Loucy (cell line): Measurements from ENCODE around the gene TNFSF12.

Source experiments
- H2AFZ ChIP-seq: fragments of 200-600 bp; sonication (generic); 2 replicates; pipeline ENCODE4 v1.6.0; 2016; ENCODE audit warnings: antibody characterized with exemption, mild to moderate bottlenecking, low read length, moderate library complexity
- H3F3A ChIP-seq: fragments of 200-600 bp; 2 replicates; pipeline ENCODE4 v1.6.0; 2016; ENCODE audit warnings: antibody characterized with exemption, low read depth, mild to moderate bottlenecking
- H3K27me3 ChIP-seq: fragments of 200-600 bp; sonication (generic); 2 replicates; pipeline ENCODE4 v1.6.1; 2014; ENCODE audit warnings: low read length, mild to moderate bottlenecking; ENCODE audit not compliant: insufficient read depth, poor library complexity, severe bottlenecking
- H3K36me3 ChIP-seq: fragments of 200-600 bp; sonication (generic); 2 replicates; pipeline ENCODE4 v1.6.1; 2016; ENCODE audit warnings: low read length; ENCODE audit not compliant: insufficient read depth
- H3K4me1 ChIP-seq: fragments of 200-600 bp; sonication (generic); 2 replicates; pipeline ENCODE4 v1.5.1; 2014; ENCODE audit warnings: low read length, mild to moderate bottlenecking; ENCODE audit not compliant: insufficient read depth, poor library complexity, severe bottlenecking
- H3K4me2 ChIP-seq: fragments of 200-600 bp; sonication (generic); 2 replicates; pipeline ENCODE4 v1.6.0; 2014; ENCODE audit warnings: antibody characterized with exemption, low read length, low read depth, mild to moderate bottlenecking; ENCODE audit not compliant: poor library complexity, severe bottlenecking
- H3K4me3 ChIP-seq: fragments of 200-600 bp; sonication (generic); 2 replicates; pipeline ENCODE4 v1.5.1; 2014; ENCODE audit warnings: low read length, mild to moderate bottlenecking, mixed read lengths; ENCODE audit not compliant: poor library complexity, severe bottlenecking
- H3K79me2 ChIP-seq: fragments of 200-600 bp; sonication (generic); 2 replicates; pipeline ENCODE4 v1.6.1; 2014; ENCODE audit warnings: low read length; ENCODE audit not compliant: insufficient read depth
- H3K9ac ChIP-seq: fragments of 200-600 bp; sonication (generic); 2 replicates; pipeline ENCODE4 v1.6.0; 2014; ENCODE audit warnings: mild to moderate bottlenecking, low read depth, low read length, moderate library complexity; ENCODE audit not compliant: poor library complexity, severe bottlenecking
- H3K9me2 ChIP-seq: fragments of 200-600 bp; sonication (generic); replicated peaks from 2 replicates; pipeline ENCODE4 v1.6.1; 2016; ENCODE audit warnings: low read depth, low read length, mixed read lengths
- H3K9me3 ChIP-seq: fragments of 200-600 bp; sonication (generic); 2 replicates; pipeline ENCODE4 v1.6.1; 2014; ENCODE audit warnings: mild to moderate bottlenecking, antibody characterized with exemption, low read length, low read depth; ENCODE audit not compliant: insufficient read depth
- H4K20me1 ChIP-seq: fragments of 200-600 bp; sonication (generic); 2 replicates; pipeline ENCODE4 v1.6.0; 2014; ENCODE audit warnings: antibody characterized with exemption, low read length, mild to moderate bottlenecking; ENCODE audit not compliant: insufficient read depth, poor library complexity, severe bottlenecking
- CTCF ChIP-seq: fragments of 200-600 bp; sonication (generic); conservative IDR thresholded peaks from 2 replicates; pipeline ENCODE4 v1.5.1; 2014; ENCODE audit warnings: mild to moderate bottlenecking, antibody characterized with exemption, low read length
- EZH2phosphoT487 ChIP-seq: fragments of 200-600 bp; IDR thresholded peaks from 2 replicates; pipeline ENCODE4 v1.6.1; 2018; ENCODE audit warnings: antibody characterized with exemption, mild to moderate bottlenecking, moderate library complexity, borderline replicate concordance

The TNFSF12 gene

DNA sequence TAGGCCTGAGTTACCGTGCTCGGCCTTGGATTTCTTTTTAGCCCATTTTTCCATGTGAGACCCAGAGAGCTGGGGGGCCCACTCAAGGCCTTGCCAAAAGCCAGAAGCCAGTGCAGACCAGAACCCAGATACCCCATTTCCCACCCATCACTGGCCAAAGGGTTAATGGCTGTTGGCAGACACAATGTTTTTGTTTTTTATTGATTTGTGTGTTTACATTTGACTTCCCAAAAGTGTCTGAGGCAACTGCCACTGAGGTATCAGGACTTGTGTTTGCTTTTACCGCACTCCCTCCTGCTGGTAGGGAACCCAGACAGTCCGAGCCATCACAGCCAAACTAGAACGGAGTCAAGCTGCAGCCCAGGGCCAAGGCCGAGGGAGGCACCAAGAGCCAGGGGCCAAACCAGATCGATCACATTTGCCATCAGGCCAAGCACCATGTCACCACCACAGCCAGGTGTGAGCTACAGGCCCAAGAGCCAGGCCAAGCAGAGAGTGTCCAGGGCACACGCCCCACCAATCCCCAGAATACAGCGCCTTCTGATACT, 7.7 kb upstream of the TNFSF12 start:
- H3K4me3 ChIP-seq = no peak overlapping the region
- TF ChIP-seq EZH2phosphoT487 = no peak
- TF ChIP-seq CTCF = no peak
- no peak overlapping the region for H3K4me2 ChIP-seq
- H3K9ac ChIP-seq = no peak overlapping the region
- no peaks in the 10 kb centered on the region for H3K27me3 ChIP-seq
- H3K9me2 ChIP-seq = no peaks in the 10 kb centered on the region
- H2AFZ ChIP-seq = no peak overlapping the region
- H4K20me1 ChIP-seq = no peaks in the 10 kb centered on the region
- no peaks in the 10 kb centered on the region for H3K4me1 ChIP-seq
- H3F3A ChIP-seq = no peaks in the 10 kb centered on the region
- peaks cover 4% of the 10 kb centered on the region; the same call in 1 of the 2 replicates for H3K9me3 ChIP-seq
- H3K36me3 ChIP-seq = no peaks in the 10 kb centered on the region
- H3K79me2 ChIP-seq = no peaks in the 10 kb centered on the region

DNA sequence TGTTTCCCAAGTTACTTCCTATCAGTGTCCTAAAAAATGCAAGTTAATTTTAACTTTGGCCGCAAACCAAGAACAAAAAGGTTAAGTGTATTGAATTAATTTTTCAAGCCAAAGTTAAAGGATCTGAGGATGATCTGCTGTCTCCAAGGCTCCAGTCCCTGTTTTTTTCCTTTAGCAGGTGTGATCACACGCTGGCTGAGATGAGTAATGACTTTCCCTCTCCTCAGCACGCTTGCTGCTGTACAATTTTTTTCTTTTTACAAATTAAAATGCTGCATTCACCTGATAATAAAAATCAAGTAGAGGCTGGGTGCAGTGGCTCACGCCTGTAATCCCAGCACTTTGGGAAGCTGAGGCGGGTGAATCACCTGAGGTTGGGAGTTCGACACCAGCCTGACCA, 3.9 kb upstream of the TNFSF12 start:
- no peak overlapping the region for H3K4me2 ChIP-seq
- no peaks in the 10 kb centered on the region for H4K20me1 ChIP-seq
- H3F3A ChIP-seq = no peaks in the 10 kb centered on the region
- no peak overlapping the region for H2AFZ ChIP-seq
- H3K79me2 ChIP-seq = no peaks in the 10 kb centered on the region
- H3K9me2 ChIP-seq = no peaks in the 10 kb centered on the region
- H3K4me3 ChIP-seq = no peak overlapping the region
- H3K27me3 ChIP-seq = no peaks in the 10 kb centered on the region
- TF ChIP-seq EZH2phosphoT487 (no peak), CTCF (no peak)
- H3K9me3 ChIP-seq = no peaks in the 10 kb centered on the region
- H3K36me3 ChIP-seq = no peaks in the 10 kb centered on the region
- H3K4me1 ChIP-seq = peaks cover 4% of the 10 kb centered on the region
- H3K9ac ChIP-seq = no peak overlapping the region

DNA sequence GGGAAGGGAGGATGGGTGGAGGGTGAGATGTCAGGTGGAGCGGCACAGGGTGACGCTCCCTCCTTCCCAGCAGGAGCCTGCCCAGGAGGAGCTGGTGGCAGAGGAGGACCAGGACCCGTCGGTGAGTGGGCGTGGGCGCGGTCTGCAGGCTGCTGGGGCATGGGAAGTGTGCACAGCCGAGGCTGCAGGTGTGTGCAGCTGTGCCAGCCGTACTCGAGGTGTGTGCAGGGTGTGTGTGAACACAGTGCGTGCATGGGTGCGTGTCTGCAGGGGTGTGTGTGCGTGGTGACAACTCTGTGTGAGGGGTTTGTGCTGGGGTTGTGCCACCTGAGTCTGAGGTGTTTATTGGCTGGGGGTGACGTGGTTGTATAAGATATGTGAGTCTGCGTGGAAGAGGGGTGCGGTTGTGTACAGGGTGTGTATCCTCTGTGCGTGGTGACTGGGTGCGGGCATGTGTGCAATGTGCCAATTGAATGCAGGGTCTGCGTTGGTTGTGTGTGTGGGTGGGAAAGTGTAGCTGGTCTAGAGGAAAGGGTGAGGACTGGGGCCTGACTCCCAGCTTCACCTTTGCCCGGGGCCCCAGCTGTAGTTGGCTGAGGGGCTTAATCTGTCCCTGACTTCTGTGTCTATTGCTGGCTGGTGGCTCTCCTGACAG, 670 bp downstream of the TNFSF12 start:
- H4K20me1 ChIP-seq = no peaks in the 10 kb centered on the region
- no peaks in the 10 kb centered on the region for H3F3A ChIP-seq
- H3K79me2 ChIP-seq = no peaks in the 10 kb centered on the region
- H3K4me2 ChIP-seq = peak overlapping the region; percentile 89
- peaks cover 4% of the 10 kb centered on the region for H3K4me1 ChIP-seq
- TF ChIP-seq CTCF (no peak), EZH2phosphoT487 (no peak)
- H2AFZ ChIP-seq = peak overlapping the region; percentile 98; the same call in 1 of the 2 replicates
- peak overlapping the region; percentile 70 for H3K4me3 ChIP-seq
- H3K9me3 ChIP-seq = no peaks in the 10 kb centered on the region
- no peaks in the 10 kb centered on the region for H3K9me2 ChIP-seq
- H3K27me3 ChIP-seq = no peaks in the 10 kb centered on the region
- H3K9ac ChIP-seq = no peak overlapping the region
- H3K36me3 ChIP-seq = no peaks in the 10 kb centered on the region
